Large intestine (tissue), 3 donors: ENCODE measurements around the gene ACCSL. TPM values are rescaled to one million over a fixed set of nuclear protein-coding genes. Genes with fewer than 3 reads are reported as not detected.

ENCODE experiments used
- DNase-seq, 2 donors: peaks; one replicate each; pipeline versions ENCODE4 v3.0.0 to v3.0.0-alpha.2; 2013
- H3K27ac ChIP-seq: one replicate; pipeline ENCODE4 v1.5.1; 2013; ENCODE audit warnings: low read length
- H3K27me3 ChIP-seq: 2 replicates; pipeline ENCODE4 v1.6.1; 2013; ENCODE audit warnings: low read length; ENCODE audit not compliant: control insufficient read depth, insufficient read depth
- H3K36me3 ChIP-seq: 2 replicates; pipeline ENCODE4 v1.6.1; 2013; ENCODE audit warnings: low read length; ENCODE audit not compliant: control insufficient read depth, insufficient read depth
- H3K4me1 ChIP-seq: one replicate; pipeline ENCODE4 v1.6.1; 2013; ENCODE audit warnings: low read length; ENCODE audit not compliant: control insufficient read depth, insufficient read depth
- H3K4me3 ChIP-seq: one replicate; pipeline ENCODE4 v1.5.1; 2013; ENCODE audit warnings: low read length
- H3K9me3 ChIP-seq: one replicate; pipeline ENCODE4 v1.6.1; 2013; ENCODE audit warnings: mild to moderate bottlenecking, low read depth, low read length, moderate library complexity; ENCODE audit not compliant: control insufficient read depth
- WGBS: methylation state at CpG from one replicate; pipeline ENCODE4 v1.1.5; 2013; ENCODE audit warnings: low lambda C conversion rate; ENCODE audit not compliant: insufficient coverage; 5-methylcytosine and 5-hydroxymethylcytosine counted together
- polyA plus RNA-seq: library from polyadenylated mRNA; unstranded; fragments of 120-200 nt; gene quantifications from one replicate; pipeline ENCODE4 v1.2.1, GENCODE V29; 2013

The ACCSL gene
- polyA plus RNA-seq, 1 donor, result 0.03 TPM

DNA sequence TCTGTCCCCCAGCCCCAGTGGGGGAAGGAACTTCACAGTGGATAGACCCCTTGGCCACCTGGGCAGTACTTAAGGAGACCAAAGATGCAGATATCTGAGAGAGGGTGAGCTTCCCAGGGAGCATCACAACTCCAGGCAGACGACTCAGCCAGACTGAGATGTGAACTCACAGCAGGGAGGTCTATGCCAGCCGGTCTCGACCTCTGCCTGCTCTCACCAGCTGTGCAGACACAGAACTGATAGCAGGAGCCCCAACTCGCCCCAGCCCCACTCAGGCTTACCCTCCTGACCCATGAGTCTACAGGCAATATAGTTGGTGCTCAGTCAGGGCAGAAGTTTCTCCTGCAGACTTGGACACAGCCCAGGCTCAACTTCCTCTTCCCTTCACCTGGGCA lies 29.7 kb upstream of the ACCSL start:
- no CpG with 5 or more reads among the region's 4 CpGs for WGBS
- H3K36me3 ChIP-seq, result no peaks in the 10 kb centered on the region
- H3K27ac ChIP-seq, result no peak overlapping the region
- no peak overlapping the region for H3K4me3 ChIP-seq
- H3K4me1 ChIP-seq, result no peaks in the 10 kb centered on the region
- H3K27me3 ChIP-seq, result no peaks in the 10 kb centered on the region
- DNase-seq, result no peak
- peaks cover 3% of the 10 kb centered on the region for H3K9me3 ChIP-seq

DNA sequence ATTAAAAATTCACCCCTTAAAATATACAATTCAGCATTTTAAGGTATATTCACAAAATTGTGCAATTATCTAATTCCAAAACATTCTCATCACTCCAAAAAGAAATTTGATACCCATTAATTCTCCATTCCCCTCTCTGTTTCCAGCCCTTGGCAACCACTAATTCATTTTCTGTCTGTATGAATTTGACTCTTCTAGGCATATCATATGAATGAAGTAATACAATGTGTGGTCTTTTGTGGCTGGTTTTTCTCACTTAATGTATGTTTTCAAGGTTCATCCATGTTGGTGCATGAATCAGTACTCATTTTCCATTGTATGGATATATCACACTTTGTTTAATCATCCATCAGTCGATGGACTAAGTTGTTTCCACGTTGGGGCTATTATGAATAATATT lies 29.0 kb upstream of the ACCSL start:
- WGBS, result no CpG with 5 or more reads among the region's 2 CpGs
- H3K27me3 ChIP-seq, result no peaks in the 10 kb centered on the region
- no peak overlapping the region for H3K4me3 ChIP-seq

DNA sequence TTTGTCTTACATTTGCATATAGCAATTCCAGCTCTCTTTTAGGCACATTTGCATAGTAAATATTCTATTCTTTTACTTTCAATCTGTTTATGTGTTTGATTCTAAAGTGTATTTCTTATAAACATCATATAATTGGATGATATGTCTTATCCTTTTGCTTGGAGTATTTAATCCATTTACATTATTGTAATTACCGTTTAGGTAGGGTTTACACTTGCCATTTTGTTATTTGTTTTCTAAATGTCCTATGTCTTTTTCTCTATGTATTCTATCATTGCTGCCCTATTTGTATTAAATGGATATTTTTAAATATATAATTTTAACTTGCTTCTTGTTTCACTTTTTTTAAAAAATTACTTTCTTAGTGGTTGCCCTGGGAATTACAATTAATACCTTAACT lies 22.8 kb upstream of the ACCSL start:
- H3K27ac ChIP-seq, result no peak overlapping the region
- no peak for DNase-seq
- peaks cover 6% of the 10 kb centered on the region for H3K9me3 ChIP-seq
- H3K4me1 ChIP-seq, result no peaks in the 10 kb centered on the region
- no peak overlapping the region for H3K4me3 ChIP-seq
- WGBS, result no CpG with 5 or more reads among the region's 1 CpG
- no peaks in the 10 kb centered on the region for H3K36me3 ChIP-seq
- peaks cover 3% of the 10 kb centered on the region for H3K27me3 ChIP-seq

More for the DNA sequence above, 29.0 kb upstream of the ACCSL start:
- Histone ChIP-seq H3K9me3 (peaks cover 3% of the 10 kb centered on the region), H3K36me3 (no peaks in the 10 kb centered on the region), H3K27ac (no peak overlapping the region), H3K4me1 (no peaks in the 10 kb centered on the region)
- DNase-seq, result no peak

DNA sequence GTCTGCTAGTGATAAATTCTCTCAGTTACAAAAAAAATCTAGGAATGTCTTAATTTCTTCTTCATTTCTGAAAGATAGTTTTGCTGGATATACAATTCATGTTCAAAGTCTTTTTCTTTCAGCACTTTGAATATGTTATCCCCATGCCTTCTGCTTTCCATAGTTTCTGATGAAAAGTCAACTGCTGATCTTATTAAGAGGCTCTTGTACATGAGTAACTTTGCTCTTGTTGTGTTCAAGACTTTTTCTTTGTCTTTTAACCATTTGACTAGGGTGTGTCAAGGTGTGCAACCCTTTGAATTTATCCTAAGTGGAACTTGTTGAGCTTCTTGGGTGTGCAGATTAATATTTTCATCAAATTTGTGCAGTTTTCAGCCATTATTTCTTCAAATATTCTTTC lies 22.1 kb upstream of the ACCSL start:
- Histone ChIP-seq H3K9me3 (peaks cover 6% of the 10 kb centered on the region), H3K36me3 (no peaks in the 10 kb centered on the region), H3K27me3 (peaks cover 3% of the 10 kb centered on the region), H3K27ac (no peak overlapping the region), H3K4me1 (peaks cover under 1% of the 10 kb centered on the region), H3K4me3 (no peak overlapping the region)
- no peak for DNase-seq

DNA sequence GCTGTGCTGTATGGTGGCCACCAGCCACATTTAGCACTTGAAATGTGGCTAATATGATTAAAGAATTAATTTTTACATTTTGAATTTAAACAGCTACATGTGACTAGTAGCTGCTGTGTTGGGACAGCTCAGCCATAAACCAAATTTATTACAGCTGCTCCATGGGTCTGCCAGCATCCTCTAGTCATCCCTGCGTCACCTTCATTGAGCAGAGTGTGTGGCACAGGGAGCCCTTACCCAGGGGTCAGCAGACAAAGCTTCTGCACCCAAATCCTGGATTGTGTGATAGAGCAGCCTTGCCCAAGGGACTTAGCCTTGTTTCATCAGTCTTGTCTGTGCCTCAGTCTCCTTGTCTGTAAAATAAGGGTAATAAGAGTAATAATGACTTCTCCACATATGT lies 19.4 kb upstream of the ACCSL start:
- H3K27ac ChIP-seq, result no peak overlapping the region
- H3K9me3 ChIP-seq, result peaks cover 6% of the 10 kb centered on the region
- no peak for DNase-seq
- H3K4me3 ChIP-seq, result no peak overlapping the region
- peaks cover 5% of the 10 kb centered on the region for H3K4me1 ChIP-seq
- no peaks in the 10 kb centered on the region for H3K36me3 ChIP-seq
- WGBS, result no CpG with 5 or more reads among the region's 1 CpG
- peaks cover 9% of the 10 kb centered on the region for H3K27me3 ChIP-seq

DNA sequence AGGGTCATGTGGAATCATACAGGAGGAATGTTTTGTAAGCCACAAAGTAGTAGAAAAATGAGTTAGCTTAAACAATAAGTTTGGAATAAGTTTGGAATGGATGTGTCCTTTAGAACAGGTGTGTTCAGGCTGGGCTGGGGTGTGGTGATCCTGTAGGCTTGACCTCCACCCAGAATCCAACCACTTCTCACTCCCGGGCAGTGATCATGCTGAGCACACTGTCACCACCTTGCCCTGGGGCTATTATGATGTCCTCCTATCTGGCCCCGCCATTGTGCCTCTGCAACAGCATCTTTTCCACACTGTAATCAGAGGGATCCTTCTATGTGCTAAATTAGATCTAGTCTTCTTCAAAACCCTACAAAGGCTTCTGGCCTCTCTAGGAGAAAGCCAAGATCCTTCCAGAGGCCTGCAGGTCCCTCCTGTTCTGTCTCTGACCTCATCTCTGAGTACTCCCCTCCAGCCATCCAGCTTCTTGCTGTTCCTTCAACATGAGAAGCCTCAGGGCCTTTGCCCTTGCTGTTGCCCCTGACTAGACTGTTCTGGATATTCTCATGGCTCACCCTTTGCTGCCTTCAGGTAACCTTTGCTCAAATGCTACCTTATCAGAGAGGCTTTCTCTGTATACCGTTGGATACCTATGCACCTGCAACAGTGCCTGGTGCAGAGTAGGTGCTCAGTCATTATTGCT lies 18.8 kb upstream of the ACCSL start:
- H3K4me3 ChIP-seq, result no peak overlapping the region
- WGBS, result no CpG with 5 or more reads among the region's 3 CpGs

DNA sequence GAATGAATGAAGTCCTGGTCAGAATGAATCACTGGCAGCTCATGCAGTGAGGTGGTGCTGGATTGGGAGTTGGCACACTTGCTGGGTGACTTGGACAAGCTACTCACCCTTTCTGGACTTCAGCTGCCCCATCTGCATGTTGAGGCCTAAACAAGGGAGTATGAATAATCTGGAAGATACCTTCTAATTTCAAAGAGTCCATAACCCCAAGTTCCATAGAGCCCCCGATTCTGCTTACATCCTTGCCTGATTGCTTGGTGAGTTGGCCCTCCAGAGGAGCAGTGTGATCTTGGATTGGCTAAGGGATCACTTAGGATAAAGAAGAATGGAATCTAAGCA lies 18.3 kb upstream of the ACCSL start:
- H3K4me3 ChIP-seq, result no peak overlapping the region
- no peak overlapping the region for H3K27ac ChIP-seq
- no peak for DNase-seq
- H3K36me3 ChIP-seq, result no peaks in the 10 kb centered on the region
- no CpG with 5 or more reads among the region's 1 CpG for WGBS
- peaks cover 6% of the 10 kb centered on the region for H3K9me3 ChIP-seq
- peaks cover 9% of the 10 kb centered on the region for H3K27me3 ChIP-seq
- H3K4me1 ChIP-seq, result peaks cover 5% of the 10 kb centered on the region

More for the DNA sequence above, 18.8 kb upstream of the ACCSL start:
- Histone ChIP-seq H3K9me3 (peaks cover 6% of the 10 kb centered on the region), H3K4me1 (peaks cover 5% of the 10 kb centered on the region), H3K27me3 (peaks cover 9% of the 10 kb centered on the region), H3K36me3 (no peaks in the 10 kb centered on the region), H3K27ac (no peak overlapping the region)
- no peak for DNase-seq

DNA sequence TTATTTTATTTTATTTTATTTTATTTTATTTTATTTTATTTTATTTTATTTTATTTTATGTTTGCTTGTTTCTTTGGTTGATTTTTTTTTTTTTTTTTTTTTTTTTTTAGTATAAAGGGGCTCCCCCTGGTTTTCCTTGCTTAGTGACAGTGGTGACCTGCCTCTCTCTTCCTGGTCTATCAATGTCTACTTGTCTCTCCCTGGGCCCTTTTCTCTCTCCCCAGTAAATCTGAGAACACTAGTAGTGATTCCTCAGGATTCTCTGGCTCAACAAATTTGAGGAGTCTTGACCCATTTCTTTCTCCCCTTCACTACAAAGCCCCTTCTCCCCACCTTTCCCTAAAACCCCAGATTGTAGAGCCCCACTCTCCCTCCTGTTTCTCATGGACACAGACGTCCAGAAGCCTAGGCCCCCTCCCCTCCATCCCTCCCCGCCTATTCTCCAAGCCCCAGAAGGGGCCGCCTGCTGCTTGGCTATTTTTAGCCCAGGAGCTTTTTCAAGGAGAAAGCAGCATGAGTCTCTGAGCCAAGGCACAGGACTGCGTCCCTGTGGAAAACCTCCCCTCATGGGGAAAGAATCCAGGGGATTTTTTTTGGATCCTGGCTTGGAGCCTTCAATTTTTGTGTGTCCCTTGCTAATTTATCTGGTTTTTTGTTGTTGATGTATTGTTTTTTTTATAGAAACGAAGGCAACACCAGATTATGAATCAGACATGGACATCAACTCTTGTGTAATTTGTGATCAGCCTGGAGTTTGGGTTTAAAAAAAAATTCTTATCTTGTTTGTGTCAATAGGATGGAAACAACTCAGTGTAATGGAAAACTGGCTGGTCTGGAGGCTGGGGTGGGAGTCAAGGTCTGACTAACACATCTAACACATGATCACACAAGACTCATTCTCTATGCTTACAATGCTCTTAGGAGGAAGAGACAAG lies 17.5 kb upstream of the ACCSL start:
- no CpG with 5 or more reads among the region's 5 CpGs for WGBS
- peak; percentile 31 to 33 for DNase-seq
- H3K27me3 ChIP-seq, result peaks cover 9% of the 10 kb centered on the region
- H3K9me3 ChIP-seq, result peaks cover 6% of the 10 kb centered on the region
- H3K27ac ChIP-seq, result peak overlapping the region; percentile 77
- peaks cover 5% of the 10 kb centered on the region for H3K4me1 ChIP-seq
- no peaks in the 10 kb centered on the region for H3K36me3 ChIP-seq
- H3K4me3 ChIP-seq, result no peak overlapping the region

DNA sequence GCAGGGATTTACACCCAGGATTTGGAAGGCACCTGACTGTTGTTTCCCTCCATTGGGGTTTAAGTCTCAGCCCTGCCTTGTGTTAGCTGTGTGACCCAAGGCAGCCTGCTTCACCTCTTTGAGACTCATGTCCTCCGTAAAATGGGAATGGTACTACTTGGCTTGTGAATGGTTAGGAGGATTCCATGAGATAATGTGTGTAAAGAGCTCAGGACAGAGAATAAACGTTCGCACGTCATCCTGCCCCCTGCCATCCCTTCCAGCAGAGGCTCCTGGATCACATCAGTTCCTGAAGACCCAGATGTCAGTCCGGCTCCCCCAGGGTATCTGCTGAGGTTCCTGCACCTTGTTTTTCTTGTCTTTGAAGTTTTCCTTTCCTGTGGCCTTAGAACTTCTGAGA lies 16.8 kb upstream of the ACCSL start:
- H3K27me3 ChIP-seq, result peaks cover 9% of the 10 kb centered on the region
- H3K9me3 ChIP-seq, result peaks cover 3% of the 10 kb centered on the region
- WGBS, result no CpG with 5 or more reads among the region's 5 CpGs
- no peak overlapping the region for H3K4me3 ChIP-seq
- peak overlapping the region; percentile 77 for H3K27ac ChIP-seq
- H3K4me1 ChIP-seq, result peaks cover 5% of the 10 kb centered on the region
- H3K36me3 ChIP-seq, result no peaks in the 10 kb centered on the region
- no peak for DNase-seq

DNA sequence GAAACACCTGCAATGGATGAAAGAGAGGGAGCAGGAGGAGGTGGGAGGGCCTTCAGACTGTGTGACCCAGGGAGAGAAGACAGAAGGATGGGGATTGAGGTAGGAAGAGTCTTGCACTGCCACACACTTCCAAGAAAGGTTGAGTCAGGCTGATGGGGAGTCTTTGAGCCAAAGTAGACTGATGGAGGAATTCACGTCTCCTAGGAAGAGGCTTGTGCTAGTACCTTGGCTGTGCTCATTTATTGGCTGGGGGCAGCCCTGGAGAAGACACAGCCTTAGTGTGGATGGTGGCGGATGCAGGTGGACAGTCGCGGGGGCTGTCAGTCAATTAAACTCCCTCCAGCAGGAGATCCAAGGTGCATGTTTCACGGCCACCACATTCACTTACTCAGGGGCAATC lies 16.2 kb upstream of the ACCSL start:
- Histone ChIP-seq H3K4me1 (peaks cover 5% of the 10 kb centered on the region), H3K27me3 (peaks cover 9% of the 10 kb centered on the region), H3K9me3 (no peaks in the 10 kb centered on the region), H3K4me3 (no peak overlapping the region), H3K27ac (peak overlapping the region; percentile 77), H3K36me3 (no peaks in the 10 kb centered on the region)
- DNase-seq, result no peak
- no CpG with 5 or more reads among the region's 5 CpGs for WGBS
